Measurements from ENCODE around the gene ALMS1.
"Not testable (repeated sequence)": the region's sequence is repeated elsewhere in the genome, so short reads cannot be mapped to it uniquely, and the experiment has no call there.

The ALMS1 gene

DNA sequence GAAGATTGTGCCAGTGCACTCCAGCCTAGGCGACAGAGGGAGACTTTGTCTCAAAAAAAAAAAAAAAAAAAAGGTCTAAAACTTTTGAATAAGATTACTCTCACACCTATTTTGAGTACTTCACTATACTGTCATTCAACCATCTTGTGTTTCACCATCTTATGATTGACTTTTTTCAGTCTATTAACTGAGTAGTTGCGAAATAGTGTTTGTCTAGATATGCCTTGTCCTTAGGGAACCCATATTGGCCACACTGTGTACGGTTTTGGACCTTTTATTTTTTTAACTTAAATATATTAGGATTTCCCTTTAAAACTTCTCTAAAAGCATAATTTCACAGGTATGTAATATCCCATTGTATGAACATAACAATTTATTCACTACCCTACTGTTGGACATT lies 72.3 kb downstream of the ALMS1 start:
- no peak overlapping the region for H3K9ac ChIP-seq (ENCODE audit: low read length)
- no peaks in the 10 kb centered on the region for H3K79me2 ChIP-seq (ENCODE audit: insufficient read depth, low read length)
- H3F3A ChIP-seq (ENCODE audit: insufficient read depth): no peaks in the 10 kb centered on the region
- H3K36me3 ChIP-seq (ENCODE audit: low read length): peaks cover 11% of the 10 kb centered on the region
- H3K27me3 ChIP-seq (ENCODE audit: low read length): no peaks in the 10 kb centered on the region
- H4K20me1 ChIP-seq (ENCODE audit: low read depth, low read length): no peaks in the 10 kb centered on the region
- no peak for TF ChIP-seq CTCF (IDR thresholded peaks at IDR 0.05; ENCODE audit: insufficient read depth, low read length, poor library complexity, severe bottlenecking)
- no peak for TF ChIP-seq EZH2phosphoT487 (conservative IDR thresholded peaks at IDR 0.05; ENCODE audit: low read length)
- H3K4me3 ChIP-seq (ENCODE audit: insufficient read depth, low read length, poor library complexity, severe bottlenecking): no peak overlapping the region
- H3K4me2 ChIP-seq (ENCODE audit: low read depth, low read length, poor library complexity, severe bottlenecking): no peak overlapping the region
- H3K9me3 ChIP-seq (ENCODE audit: insufficient read depth, low read length): no peaks in the 10 kb centered on the region
- H2AFZ ChIP-seq (ENCODE audit: low read depth, low read length, severe bottlenecking): no peak overlapping the region
- H3K27ac ChIP-seq (ENCODE audit: low read depth, low read length): no peak overlapping the region
- H3K9me2 ChIP-seq (replicated peaks; ENCODE audit: insufficient read depth, low read length): no peaks in the 10 kb centered on the region

GRCh38 chr2:73462388-73462787 lies 76.8 kb downstream of the ALMS1 start:
- peaks cover 11% of the 10 kb centered on the region for H3K36me3 ChIP-seq (ENCODE audit: low read length)
- not testable (repeated sequence) for H3K4me2 ChIP-seq (ENCODE audit: low read depth, low read length, poor library complexity, severe bottlenecking); H3K4me3 ChIP-seq (ENCODE audit: insufficient read depth, low read length, poor library complexity, severe bottlenecking); H3K27me3 ChIP-seq (ENCODE audit: low read length); H3K9ac ChIP-seq (ENCODE audit: low read length); H3K27ac ChIP-seq (ENCODE audit: low read depth, low read length); H2AFZ ChIP-seq (ENCODE audit: low read depth, low read length, severe bottlenecking); H3K9me3 ChIP-seq (ENCODE audit: insufficient read depth, low read length); H4K20me1 ChIP-seq (ENCODE audit: low read depth, low read length); H3K9me2 ChIP-seq (replicated peaks; ENCODE audit: insufficient read depth, low read length); H3F3A ChIP-seq (ENCODE audit: insufficient read depth); H3K79me2 ChIP-seq (ENCODE audit: insufficient read depth, low read length)

- H3K27me3 ChIP-seq (ENCODE audit: low read length): no peaks in the 10 kb centered on the region
- H4K20me1 ChIP-seq (ENCODE audit: low read depth, low read length): no peaks in the 10 kb centered on the region
- TF ChIP-seq CTCF (IDR thresholded peaks at IDR 0.05; ENCODE audit: insufficient read depth, low read length, poor library complexity, severe bottlenecking) (no peak), EZH2phosphoT487 (conservative IDR thresholded peaks at IDR 0.05; ENCODE audit: low read length) (no peak)
- no peaks in the 10 kb centered on the region for H3K79me2 ChIP-seq (ENCODE audit: insufficient read depth, low read length)
- no peaks in the 10 kb centered on the region for H3K9me2 ChIP-seq (replicated peaks; ENCODE audit: insufficient read depth, low read length)
- H3K9ac ChIP-seq (ENCODE audit: low read length): no peak overlapping the region
- H3K4me2 ChIP-seq (ENCODE audit: low read depth, low read length, poor library complexity, severe bottlenecking): no peak overlapping the region
- no peaks in the 10 kb centered on the region for H3K9me3 ChIP-seq (ENCODE audit: insufficient read depth, low read length)
- 0 out of 2 replicates have a peak, but pooled peaks cover 4% of the 10 kb centered on the region for H3K36me3 ChIP-seq (ENCODE audit: low read length)
- no peak overlapping the region for H2AFZ ChIP-seq (ENCODE audit: low read depth, low read length, severe bottlenecking)
- H3K27ac ChIP-seq (ENCODE audit: low read depth, low read length): no peak overlapping the region
- no peak overlapping the region for H3K4me3 ChIP-seq (ENCODE audit: insufficient read depth, low read length, poor library complexity, severe bottlenecking)
- no peaks in the 10 kb centered on the region for H3F3A ChIP-seq (ENCODE audit: insufficient read depth)
Observed at GRCh38 chr2:73468376-73468775, 82.7 kb downstream of the ALMS1 start.

DNA sequence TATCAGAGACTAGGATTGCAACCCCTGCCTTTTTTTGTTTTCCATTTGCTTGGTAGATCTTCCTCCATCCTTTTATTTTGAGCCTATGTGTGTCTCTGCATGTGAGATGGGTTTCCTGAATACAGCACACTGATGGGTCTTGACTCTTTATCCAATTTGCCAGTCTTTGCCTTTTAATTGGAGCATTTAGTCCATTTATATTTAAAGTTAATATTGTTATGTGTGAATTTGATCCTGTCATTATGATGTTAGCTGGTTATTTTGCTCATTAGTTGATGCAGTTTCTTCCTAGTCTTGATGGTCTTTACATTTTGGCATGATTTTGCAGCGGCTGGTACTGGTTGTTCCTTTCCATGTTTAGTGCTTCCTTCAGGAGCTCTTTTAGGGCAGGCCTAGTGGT lies 98.2 kb downstream of the ALMS1 start:
- not testable (repeated sequence) for H3K4me3 ChIP-seq (ENCODE audit: insufficient read depth, low read length, poor library complexity, severe bottlenecking); H3F3A ChIP-seq (ENCODE audit: insufficient read depth); H3K9me3 ChIP-seq (ENCODE audit: insufficient read depth, low read length); H3K27me3 ChIP-seq (ENCODE audit: low read length); H3K79me2 ChIP-seq (ENCODE audit: insufficient read depth, low read length); H3K9me2 ChIP-seq (replicated peaks; ENCODE audit: insufficient read depth, low read length); H3K4me2 ChIP-seq (ENCODE audit: low read depth, low read length, poor library complexity, severe bottlenecking); H3K9ac ChIP-seq (ENCODE audit: low read length); H3K27ac ChIP-seq (ENCODE audit: low read depth, low read length); H4K20me1 ChIP-seq (ENCODE audit: low read depth, low read length); H2AFZ ChIP-seq (ENCODE audit: low read depth, low read length, severe bottlenecking); H3K36me3 ChIP-seq (ENCODE audit: low read length)
